Fibroblast of the aortic adventitia (primary cell): ENCODE data around the gene ADAMTSL2. TPM values are rescaled to one million over a fixed set of nuclear protein-coding genes. Genes with fewer than 3 reads are reported as not detected.
A peak's percentile ranks its signal among the peaks of the same experiment; 100 is the strongest.

Experiments used
- DNase-seq: peaks from one replicate; pipeline ENCODE4 v3.0.0-alpha.2; 2010; ENCODE audit warnings: low read depth
- H3K4me3 ChIP-seq: 2 replicates; pipeline ENCODE4 v1.5.1; 2011; ENCODE audit warnings: low read depth, mild to moderate bottlenecking, control low read depth, low read length, moderate library complexity
- total RNA-seq: library from RNA; depleted of rRNA; stranded (reverse); fragments of >200 nt; gene quantifications from 2 replicates; pipeline ENCODE4 v1.2.3, GENCODE V29; 2012; ENCODE audit warnings: low replicate concordance
- TF ChIP-seq, protein P1 (sequence below): IDR thresholded peaks from 2 replicates; pipeline ENCODE4 v1.5.1; 2011; ENCODE audit warnings: mild to moderate bottlenecking, low read length, control low read depth, inconsistent platforms; ENCODE audit not compliant: insufficient read depth

ADAMTSL2 gene
- total RNA-seq, 1 donor = not detected

- DNase-seq = no peak
- TF ChIP-seq, protein P1, sequence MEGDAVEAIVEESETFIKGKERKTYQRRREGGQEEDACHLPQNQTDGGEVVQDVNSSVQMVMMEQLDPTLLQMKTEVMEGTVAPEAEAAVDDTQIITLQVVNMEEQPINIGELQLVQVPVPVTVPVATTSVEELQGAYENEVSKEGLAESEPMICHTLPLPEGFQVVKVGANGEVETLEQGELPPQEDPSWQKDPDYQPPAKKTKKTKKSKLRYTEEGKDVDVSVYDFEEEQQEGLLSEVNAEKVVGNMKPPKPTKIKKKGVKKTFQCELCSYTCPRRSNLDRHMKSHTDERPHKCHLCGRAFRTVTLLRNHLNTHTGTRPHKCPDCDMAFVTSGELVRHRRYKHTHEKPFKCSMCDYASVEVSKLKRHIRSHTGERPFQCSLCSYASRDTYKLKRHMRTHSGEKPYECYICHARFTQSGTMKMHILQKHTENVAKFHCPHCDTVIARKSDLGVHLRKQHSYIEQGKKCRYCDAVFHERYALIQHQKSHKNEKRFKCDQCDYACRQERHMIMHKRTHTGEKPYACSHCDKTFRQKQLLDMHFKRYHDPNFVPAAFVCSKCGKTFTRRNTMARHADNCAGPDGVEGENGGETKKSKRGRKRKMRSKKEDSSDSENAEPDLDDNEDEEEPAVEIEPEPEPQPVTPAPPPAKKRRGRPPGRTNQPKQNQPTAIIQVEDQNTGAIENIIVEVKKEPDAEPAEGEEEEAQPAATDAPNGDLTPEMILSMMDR = no peak
- no peak overlapping the region for H3K4me3 ChIP-seq
Observed at GRCh38 chr9:133585481-133586351, 51.2 kb downstream of the ADAMTSL2 start.

DNA sequence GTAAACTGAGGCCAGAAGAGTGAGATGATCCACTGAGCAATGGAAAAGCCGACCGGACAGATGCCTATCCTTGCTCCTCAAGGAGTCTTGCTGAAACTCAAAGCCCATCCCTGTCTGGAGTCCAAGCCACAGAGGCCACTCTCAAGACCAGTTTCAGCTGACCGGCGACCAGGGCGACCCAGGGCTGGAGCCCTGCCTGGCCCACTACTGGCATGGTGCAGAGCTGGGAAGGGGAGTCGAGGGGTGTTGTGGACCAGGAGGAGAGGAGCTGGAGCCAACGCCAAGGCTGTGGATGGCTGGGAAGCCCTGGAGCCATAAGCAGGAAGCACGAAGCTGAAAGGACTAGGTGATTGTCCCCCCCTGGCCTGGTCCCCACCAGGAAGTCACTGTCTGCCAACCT lies 52.5 kb downstream of the ADAMTSL2 start:
- TF ChIP-seq, protein P1 = no peak
- no peak for DNase-seq

GRCh38 chr9:133587466-133587865 lies 53.0 kb downstream of the ADAMTSL2 start:
- TF ChIP-seq, protein P1 = no peak

More for the DNA sequence above, 52.5 kb downstream of the ADAMTSL2 start:
- H3K4me3 ChIP-seq = no peak overlapping the region

DNA sequence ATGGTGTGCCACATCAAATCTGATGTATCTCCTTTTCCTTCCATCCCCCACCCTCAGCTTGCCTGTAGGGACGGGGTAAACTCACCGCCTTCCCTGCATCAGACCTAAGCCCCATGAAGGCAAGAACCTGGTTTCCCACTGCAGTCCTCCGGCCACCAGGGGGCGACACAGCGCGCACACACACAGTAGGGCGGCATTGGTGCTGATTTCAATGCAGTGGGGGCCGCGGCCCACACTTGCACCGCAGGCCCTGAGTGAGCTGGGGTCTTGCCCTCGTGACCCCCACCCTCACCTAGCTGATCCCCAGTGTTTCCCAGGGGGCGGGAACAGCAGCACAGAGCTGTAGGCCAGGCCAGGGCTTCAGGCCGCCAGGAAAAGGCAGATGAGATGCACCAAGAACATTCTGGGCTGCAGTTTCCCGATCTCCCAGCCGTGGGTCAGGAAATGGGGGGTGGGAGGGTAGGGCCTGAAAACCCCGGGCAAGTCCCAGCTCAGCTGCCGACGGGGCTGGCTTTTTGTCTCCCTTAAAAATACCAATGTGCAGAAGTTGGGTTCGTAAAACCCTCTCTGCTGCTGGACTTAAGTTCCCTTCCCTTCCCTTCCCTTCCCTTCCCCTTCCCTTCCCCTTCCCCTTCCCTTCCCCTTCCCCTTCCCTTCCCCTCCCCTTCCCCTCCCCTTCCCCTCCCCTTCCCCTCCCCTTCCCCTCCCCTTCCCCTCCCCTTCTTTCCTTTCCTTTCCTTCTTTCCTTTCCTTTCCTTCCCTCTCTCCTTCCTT lies 55.1 kb downstream of the ADAMTSL2 start:
- no peak overlapping the region for H3K4me3 ChIP-seq
- TF ChIP-seq, protein P1 = peak; percentile 38
- no peak for DNase-seq

More at GRCh38 chr9:133587466-133587865, 53.0 kb downstream of the ADAMTSL2 start:
- H3K4me3 ChIP-seq = no peak overlapping the region
- DNase-seq = no peak

- TF ChIP-seq, protein P1 = no peak
Observed at GRCh38 chr9:133590231-133590855, 55.8 kb downstream of the ADAMTSL2 start.

DNA sequence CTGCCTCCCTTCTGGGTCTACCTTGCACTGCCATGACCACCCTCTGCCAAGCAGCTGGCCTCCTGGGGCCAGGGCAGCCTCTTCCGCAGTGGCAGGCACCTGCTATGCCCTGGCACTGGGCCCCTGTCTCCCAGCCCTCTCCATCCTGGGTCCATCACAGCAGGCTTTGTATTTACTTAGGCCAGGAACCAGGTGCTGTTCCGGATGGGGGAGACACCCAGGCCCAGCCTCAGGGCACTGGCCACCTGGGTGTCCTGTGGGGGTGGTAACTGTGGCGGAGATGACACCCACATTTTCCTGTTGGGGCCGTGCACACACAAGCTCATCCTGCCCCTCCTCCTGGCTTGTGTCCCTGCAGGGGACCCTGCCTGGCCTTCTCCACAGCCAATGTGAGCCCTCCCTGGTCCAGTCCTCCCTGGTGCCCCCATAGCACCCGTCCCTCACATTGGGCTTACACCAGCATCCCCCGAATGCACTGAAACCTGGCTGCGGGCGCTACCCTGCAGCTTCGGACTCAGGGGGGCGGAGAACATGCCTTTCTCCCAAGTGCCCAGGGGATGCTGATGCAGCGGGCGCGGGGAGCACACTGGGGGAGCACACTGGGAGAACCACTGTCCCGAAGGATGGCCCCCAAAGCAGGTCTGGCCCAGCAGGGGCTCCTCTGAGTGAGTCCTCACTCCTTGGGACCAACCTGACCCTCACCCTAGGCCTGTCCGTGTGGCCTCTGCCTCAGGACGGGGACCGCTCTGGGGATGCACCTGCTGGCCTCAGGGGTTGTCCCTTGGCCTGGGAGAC lies 56.8 kb downstream of the ADAMTSL2 start:
- H3K4me3 ChIP-seq = no peak overlapping the region
- no peak for DNase-seq
- TF ChIP-seq, protein P1 = no peak

More at GRCh38 chr9:133590231-133590855, 55.8 kb downstream of the ADAMTSL2 start:
- DNase-seq = no peak
- H3K4me3 ChIP-seq = no peak overlapping the region
